Gastroesophageal sphincter (tissue), 4 donors: ENCODE measurements around the gene ADGRG3. TPM values are rescaled to one million over a fixed set of nuclear protein-coding genes. Genes with fewer than 3 reads are reported as not detected.
"Not testable (repeated sequence)": the region's sequence is repeated elsewhere in the genome, so short reads cannot be mapped to it uniquely, and the experiment has no call there.

Experiments
- ATAC-seq: fragments of 150-250 bp; one replicate; pipeline ENCODE4 v1.9.1; 2016; ENCODE audit warnings: mild to moderate bottlenecking, moderate library complexity
- H3K27ac ChIP-seq, 4 donors: fragments of 200-600 bp; sonication (generic) in 3 of 4; 1 replicate in 3 of 4; 2 replicates in 1 of 4; pipeline ENCODE4 v1.5.1; 2016 to 2019
- H3K27me3 ChIP-seq: fragments of 200-600 bp; sonication (generic); one replicate; pipeline ENCODE4 v1.5.1; 2019
- H3K36me3 ChIP-seq, 2 donors: fragments of 200-600 bp; sonication (generic); one replicate each; pipeline ENCODE4 v1.5.1; 2019; ENCODE audit warnings: control low read depth in 1 of 2
- H3K4me1 ChIP-seq, 3 donors: fragments of 200-600 bp; sonication (generic); 1 replicate in 2 of 3; 2 replicates in 1 of 3; pipeline ENCODE4 v1.5.1; 2016 to 2019; ENCODE audit warnings: control low read depth in 2 of 3
- H3K4me3 ChIP-seq, 2 donors: fragments of 200-600 bp; sonication (generic); one replicate each; pipeline ENCODE4 v1.5.1; 2019; ENCODE audit warnings: mild to moderate bottlenecking in 1 of 2, moderate library complexity in 1 of 2
- H3K9me3 ChIP-seq, 3 donors: fragments of 200-600 bp; sonication (generic); one replicate each; pipeline ENCODE4 v1.5.1; 2017 to 2019; ENCODE audit warnings: control low read depth in 2 of 3
- EP300 ChIP-seq: sonication (generic); formaldehyde crosslinking; IDR thresholded peaks from one replicate; pipeline ENCODE4 v1.6.1; 2017; ENCODE audit warnings: antibody characterized with exemption, mild to moderate bottlenecking
- POLR2A ChIP-seq, 2 donors: fragments of 450-650 bp; IDR thresholded peaks; one replicate each; pipeline ENCODE4 v1.6.1; 2017; ENCODE audit warnings: antibody characterized with exemption in 2 of 2, mild to moderate bottlenecking in 2 of 2, moderate library complexity in 1 of 2
- POLR2AphosphoS5 ChIP-seq: sonication (generic); formaldehyde crosslinking; IDR thresholded peaks from one replicate; pipeline ENCODE4 v1.6.1; 2017; ENCODE audit warnings: antibody characterized with exemption
- WGBS, 2 donors: methylation state at CpG; one replicate each; pipeline ENCODE4 v1.1.5; 2018; ENCODE audit warnings: low coverage in 1 of 2; 5-methylcytosine and 5-hydroxymethylcytosine counted together
- total RNA-seq, 4 donors: library from RNA; depleted of rRNA; stranded (reverse); fragments of >200 nt; gene quantifications; one replicate each; pipeline ENCODE4 v1.1.0, GENCODE V29; 2016
- TF ChIP-seq, protein P1 (sequence below), 4 experiments: fragments of 200-600 bp in 2 of 4; fragments of 450-650 bp in 2 of 4; sonication (generic) in 1 of 4; IDR thresholded peaks; one replicate each; pipeline ENCODE4 v1.5.1; 2017 to 2019; ENCODE audit warnings: antibody characterized with exemption in 4 of 4, mild to moderate bottlenecking in 2 of 4, moderate library complexity in 2 of 4

The ADGRG3 gene
- total RNA-seq, 4 donors from 2014 or later, result 0.31 to 7.4 (median 2.2) TPM

DNA sequence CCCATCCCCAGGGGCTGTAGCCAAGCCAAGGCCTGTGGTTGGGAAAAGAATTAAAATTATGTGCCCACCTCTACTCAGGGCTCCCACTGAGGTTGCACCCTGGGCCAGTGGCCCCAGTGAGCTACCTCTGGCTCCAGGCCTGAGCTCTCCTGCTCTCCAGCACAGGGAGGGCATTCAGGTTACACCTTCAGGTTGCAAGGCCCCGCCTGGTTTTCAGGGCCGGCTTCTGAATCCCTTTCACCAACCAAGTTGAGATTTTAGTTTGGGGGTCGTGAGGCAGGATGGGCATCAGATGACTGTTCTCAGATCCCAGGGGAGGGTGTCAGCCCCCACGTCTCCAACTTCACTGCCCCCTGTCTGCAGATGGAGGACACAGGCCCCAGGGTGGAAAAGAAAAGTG, 59.5 kb downstream of the ADGRG3 start:
- no peak for TF ChIP-seq EP300
- no peak for TF ChIP-seq POLR2AphosphoS5
- TF ChIP-seq POLR2A (IDR thresholded peaks at IDR 0.05), result no peak
- TF ChIP-seq, protein P1, sequence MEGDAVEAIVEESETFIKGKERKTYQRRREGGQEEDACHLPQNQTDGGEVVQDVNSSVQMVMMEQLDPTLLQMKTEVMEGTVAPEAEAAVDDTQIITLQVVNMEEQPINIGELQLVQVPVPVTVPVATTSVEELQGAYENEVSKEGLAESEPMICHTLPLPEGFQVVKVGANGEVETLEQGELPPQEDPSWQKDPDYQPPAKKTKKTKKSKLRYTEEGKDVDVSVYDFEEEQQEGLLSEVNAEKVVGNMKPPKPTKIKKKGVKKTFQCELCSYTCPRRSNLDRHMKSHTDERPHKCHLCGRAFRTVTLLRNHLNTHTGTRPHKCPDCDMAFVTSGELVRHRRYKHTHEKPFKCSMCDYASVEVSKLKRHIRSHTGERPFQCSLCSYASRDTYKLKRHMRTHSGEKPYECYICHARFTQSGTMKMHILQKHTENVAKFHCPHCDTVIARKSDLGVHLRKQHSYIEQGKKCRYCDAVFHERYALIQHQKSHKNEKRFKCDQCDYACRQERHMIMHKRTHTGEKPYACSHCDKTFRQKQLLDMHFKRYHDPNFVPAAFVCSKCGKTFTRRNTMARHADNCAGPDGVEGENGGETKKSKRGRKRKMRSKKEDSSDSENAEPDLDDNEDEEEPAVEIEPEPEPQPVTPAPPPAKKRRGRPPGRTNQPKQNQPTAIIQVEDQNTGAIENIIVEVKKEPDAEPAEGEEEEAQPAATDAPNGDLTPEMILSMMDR (IDR thresholded peaks at IDR 0.05), result no peak
- WGBS, 2 donors, result 38% methylated on average over 1 of the region's 4 CpGs; no CpG with 5 or more reads in 1 of the 2 donors
- Histone ChIP-seq H3K27me3 (peaks cover 6% of the 10 kb centered on the region), H3K4me3 (no peak overlapping the region), H3K4me1 (no peaks in the 10 kb centered on the region), H3K9me3 (no peaks in the 10 kb centered on the region), H3K27ac (no peak overlapping the region), H3K36me3 (no peaks in the 10 kb centered on the region)
- ATAC-seq, result no peak

DNA sequence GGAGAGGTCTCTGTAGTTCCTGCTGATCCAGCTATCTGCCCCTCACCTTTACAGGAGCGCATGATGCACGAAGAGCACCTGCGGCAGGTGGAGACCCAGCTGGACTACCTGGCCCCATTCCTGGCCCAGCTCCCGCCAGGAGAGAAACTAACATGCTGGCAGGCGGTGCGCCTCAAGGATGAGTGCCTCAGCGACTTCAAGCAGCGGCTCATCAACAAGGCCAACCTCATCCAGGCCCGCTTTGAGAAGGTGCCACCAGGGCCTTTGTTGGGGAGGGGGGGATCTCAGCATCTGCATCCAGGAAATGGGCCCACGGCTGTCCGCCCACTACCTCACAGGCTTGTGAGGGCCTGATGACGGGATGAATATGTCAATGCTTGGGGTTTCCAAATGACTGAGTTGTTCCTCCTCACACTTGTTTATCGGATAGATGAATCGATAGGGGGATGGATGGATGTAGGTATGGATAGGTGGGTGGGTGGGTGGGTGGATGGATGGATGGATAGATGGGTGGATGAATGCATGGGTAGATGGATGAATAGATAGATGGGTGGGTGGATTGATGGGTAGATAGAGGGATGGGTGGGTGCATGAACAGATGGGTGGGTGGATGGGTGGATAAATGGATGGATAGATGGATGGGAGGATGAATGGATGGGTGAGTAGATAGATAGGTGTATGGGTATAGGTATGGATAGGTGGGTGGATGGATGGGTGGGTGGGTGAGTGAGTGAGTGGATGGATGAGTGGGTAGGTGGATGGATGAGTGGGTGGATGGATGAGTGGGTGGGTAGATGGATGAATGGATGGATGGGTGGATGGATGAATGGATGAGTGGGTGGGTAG, 60.5 kb downstream of the ADGRG3 start:
- no peak overlapping the region for H3K4me3 ChIP-seq
- ATAC-seq, result no peak
- TF ChIP-seq EP300 (no peak), POLR2A (IDR thresholded peaks at IDR 0.05) (no peak), POLR2AphosphoS5 (no peak)
- TF ChIP-seq, protein P1 (IDR thresholded peaks at IDR 0.05), result no peak
- WGBS, 2 donors, result 100% methylated on average over 3 of the region's 14 CpGs; no CpG with 5 or more reads in 1 of the 2 donors
- no peaks in the 10 kb centered on the region for H3K36me3 ChIP-seq
- H3K27ac ChIP-seq, result no peak overlapping the region
- H3K9me3 ChIP-seq, result no peaks in the 10 kb centered on the region
- H3K4me1 ChIP-seq, result no peaks in the 10 kb centered on the region
- peaks cover 5% of the 10 kb centered on the region for H3K27me3 ChIP-seq

DNA sequence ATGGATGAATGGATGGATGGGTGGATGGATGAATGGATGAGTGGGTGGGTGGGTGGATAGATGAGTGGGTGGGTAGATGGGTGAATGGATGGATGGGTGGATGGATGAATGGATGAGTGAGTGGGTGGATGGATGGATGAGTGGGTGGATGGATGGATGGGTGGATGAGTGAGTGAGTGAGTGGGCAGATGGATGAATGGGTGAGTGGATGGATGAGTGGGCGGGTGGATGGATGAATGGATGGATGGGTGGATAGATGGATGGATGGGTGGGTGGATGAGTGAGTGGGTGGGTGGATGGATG, 61.0 kb downstream of the ADGRG3 start:
- no peak overlapping the region for H3K27ac ChIP-seq
- no peak overlapping the region for H3K4me3 ChIP-seq
- no peaks in the 10 kb centered on the region for H3K9me3 ChIP-seq
- no peaks in the 10 kb centered on the region for H3K36me3 ChIP-seq
- peaks cover 0 to under 1% (median 0%) of the 10 kb centered on the region in 3 donors for H3K4me1 ChIP-seq
- no peak for TF ChIP-seq POLR2AphosphoS5
- TF ChIP-seq EP300, result no peak
- TF ChIP-seq, protein P1 (IDR thresholded peaks at IDR 0.05), result no peak
- no peak for TF ChIP-seq POLR2A (IDR thresholded peaks at IDR 0.05)
- ATAC-seq, result no peak
- 83 to 88% methylated on average over 1 of the region's 1 CpG for whole genome bisulfite sequencing, 2 donors
- peaks cover 5% of the 10 kb centered on the region for H3K27me3 ChIP-seq

DNA sequence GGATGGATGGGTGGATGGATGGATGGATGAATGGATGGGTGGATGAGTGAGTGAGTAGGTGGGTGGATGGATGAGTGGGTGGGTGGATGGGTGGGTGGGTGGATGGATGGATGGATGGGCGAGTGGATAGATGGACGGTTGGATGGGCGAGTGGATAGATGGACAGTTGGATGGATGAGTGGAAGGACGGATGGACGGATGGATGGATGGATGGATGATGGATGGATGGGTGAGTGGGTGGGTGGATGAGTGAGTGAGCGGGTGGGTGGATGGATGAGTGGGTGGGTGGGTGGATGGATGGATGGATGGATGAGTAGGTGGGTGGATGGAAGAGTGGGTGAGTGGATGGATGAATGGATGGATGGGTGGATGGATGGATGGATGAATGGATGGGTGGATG, 61.7 kb downstream of the ADGRG3 start:
- not testable (repeated sequence) for H3K4me1 ChIP-seq, H3K27me3 ChIP-seq, H3K4me3 ChIP-seq, ATAC-seq, H3K27ac ChIP-seq, H3K36me3 ChIP-seq, H3K9me3 ChIP-seq
- 90 to 100% methylated on average over 1 to 6 of the region's 6 CpGs for WGBS, 2 donors

DNA sequence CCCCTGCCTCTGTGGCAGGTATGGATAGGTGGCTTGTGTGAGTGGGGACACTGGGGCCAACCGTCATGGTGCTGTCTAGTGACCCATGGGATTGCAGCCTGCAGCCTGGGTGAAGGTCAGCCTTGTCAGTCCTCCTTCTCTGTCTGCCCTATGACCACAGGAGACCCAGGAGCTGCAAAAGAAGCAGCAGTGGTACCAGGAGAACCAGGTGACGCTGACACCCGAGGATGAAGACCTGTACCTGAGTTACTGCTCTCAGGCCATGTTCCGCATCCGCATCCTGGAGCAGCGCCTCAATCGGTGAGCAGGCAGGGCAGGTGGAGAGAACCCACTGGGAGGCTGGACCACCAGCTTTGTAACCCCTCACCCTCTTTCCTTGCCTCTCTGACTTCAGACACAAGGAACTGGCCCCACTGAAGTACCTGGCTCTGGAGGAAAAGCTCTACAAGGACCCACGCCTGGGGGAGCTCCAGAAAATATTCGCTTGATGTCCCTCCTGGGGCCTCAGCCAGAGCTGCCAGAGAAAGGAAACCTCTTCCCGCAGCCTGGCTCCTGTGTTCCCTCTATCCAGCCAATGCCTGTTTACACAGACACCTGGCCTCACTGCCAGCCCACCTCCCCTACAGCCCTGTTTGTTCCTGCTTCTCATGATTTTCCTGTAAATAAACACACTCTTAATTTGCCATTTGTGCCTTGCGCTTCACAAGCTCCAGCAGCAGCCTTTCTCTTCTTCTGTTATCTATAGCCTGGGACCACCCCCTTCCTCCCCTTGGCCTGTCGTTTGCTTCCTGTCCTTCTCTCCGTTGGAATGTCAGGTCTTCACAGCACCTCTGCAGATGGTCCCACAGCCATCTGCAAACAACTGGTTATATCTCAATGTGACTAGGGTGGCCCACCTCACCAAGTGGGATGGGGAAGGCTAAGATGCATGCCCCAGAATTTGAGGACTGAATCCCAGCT, 62.9 kb downstream of the ADGRG3 start:
- H3K4me3 ChIP-seq, result no peak overlapping the region
- TF ChIP-seq, protein P1 (IDR thresholded peaks at IDR 0.05), result no peak
- no peak for TF ChIP-seq POLR2A (IDR thresholded peaks at IDR 0.05)
- TF ChIP-seq EP300, result no peak
- TF ChIP-seq POLR2AphosphoS5, result no peak
- no peak for ATAC-seq
- H3K4me1 ChIP-seq, result peaks cover 0 to 9% (median 4%) of the 10 kb centered on the region in 3 donors
- no peaks in the 10 kb centered on the region for H3K9me3 ChIP-seq
- no peaks in the 10 kb centered on the region for H3K36me3 ChIP-seq
- H3K27ac ChIP-seq, result no peak overlapping the region
- H3K27me3 ChIP-seq, result peaks cover under 1% of the 10 kb centered on the region
- 29 to 42% methylated on average over 5 to 6 of the region's 13 CpGs for WGBS, 2 donors
